ENCODE data around the gene SIRT7. TPM values are rescaled to one million over a fixed set of nuclear protein-coding genes. Genes with fewer than 3 reads are reported as not detected.

Gene SIRT7
- total RNA-seq, 1 experiment from 2014 or later, result 78.3 TPM

DNA sequence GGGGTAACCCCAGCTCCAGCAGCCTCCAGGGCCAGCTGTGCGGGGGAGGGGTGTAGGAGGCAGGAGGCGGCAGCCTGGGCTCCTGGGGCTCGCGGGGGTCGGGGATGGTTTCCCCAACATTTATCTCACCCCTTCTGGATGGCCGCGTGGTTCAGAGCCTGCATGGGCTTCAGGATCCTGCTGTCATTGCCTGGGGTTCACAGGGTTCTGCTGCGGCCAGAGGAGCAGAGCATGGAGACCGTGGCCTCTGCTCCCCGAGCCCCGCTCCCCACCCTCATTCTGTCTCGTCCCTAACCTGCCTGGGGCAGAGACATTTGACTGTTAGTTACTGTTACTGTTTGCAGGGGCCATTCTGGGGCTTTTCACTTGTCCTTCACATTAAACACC, 24.2 kb upstream of the SIRT7 start:
- DNase-seq, result no peak
- ChIA-PET POLR2A (ENCODE audit: unreplicated experiment) (interaction anchor here (0.6 kb wide), 1 partner anchor 249 kb away, joined by 3 read pairs; no protein-coding TSS in a partner anchor), CTCF (no interaction called here)
- intact Hi-C loops (cut with micrococcal nuclease; ENCODE audit: unreplicated experiment), result no loop called here
- Histone ChIP-seq H3K79me2 (ENCODE audit: low read depth) (no peaks in the 10 kb centered on the region), H2AFZ (no peak overlapping the region), H3F3A (ENCODE audit: insufficient read depth, low read depth) (no peaks in the 10 kb centered on the region), H3K27me3 (ENCODE audit: insufficient read depth, low read depth) (no peaks in the 10 kb centered on the region), H4K20me1 (ENCODE audit: insufficient read depth) (no peaks in the 10 kb centered on the region), H3K27ac (no peak overlapping the region), H3K4me3 (no peak overlapping the region), H3K4me1 (replicated peaks; ENCODE audit: insufficient read depth) (no peaks in the 10 kb centered on the region), H3K36me3 (ENCODE audit: low read depth) (no peaks in the 10 kb centered on the region), H3K4me2 (no peak overlapping the region), H3K9me3 (ENCODE audit: insufficient read depth, low read depth) (no peaks in the 10 kb centered on the region), H3K9me2 (ENCODE audit: insufficient read depth) (no peaks in the 10 kb centered on the region)
- TF ChIP-seq, protein P1, sequence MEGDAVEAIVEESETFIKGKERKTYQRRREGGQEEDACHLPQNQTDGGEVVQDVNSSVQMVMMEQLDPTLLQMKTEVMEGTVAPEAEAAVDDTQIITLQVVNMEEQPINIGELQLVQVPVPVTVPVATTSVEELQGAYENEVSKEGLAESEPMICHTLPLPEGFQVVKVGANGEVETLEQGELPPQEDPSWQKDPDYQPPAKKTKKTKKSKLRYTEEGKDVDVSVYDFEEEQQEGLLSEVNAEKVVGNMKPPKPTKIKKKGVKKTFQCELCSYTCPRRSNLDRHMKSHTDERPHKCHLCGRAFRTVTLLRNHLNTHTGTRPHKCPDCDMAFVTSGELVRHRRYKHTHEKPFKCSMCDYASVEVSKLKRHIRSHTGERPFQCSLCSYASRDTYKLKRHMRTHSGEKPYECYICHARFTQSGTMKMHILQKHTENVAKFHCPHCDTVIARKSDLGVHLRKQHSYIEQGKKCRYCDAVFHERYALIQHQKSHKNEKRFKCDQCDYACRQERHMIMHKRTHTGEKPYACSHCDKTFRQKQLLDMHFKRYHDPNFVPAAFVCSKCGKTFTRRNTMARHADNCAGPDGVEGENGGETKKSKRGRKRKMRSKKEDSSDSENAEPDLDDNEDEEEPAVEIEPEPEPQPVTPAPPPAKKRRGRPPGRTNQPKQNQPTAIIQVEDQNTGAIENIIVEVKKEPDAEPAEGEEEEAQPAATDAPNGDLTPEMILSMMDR (conservative IDR thresholded peaks at IDR 0.05), result no peak
- no peak for TF ChIP-seq EZH2 (IDR thresholded peaks at IDR 0.05; ENCODE audit: low read depth)
- BruUV-seq (replicated peaks), result no TSS peak

DNA sequence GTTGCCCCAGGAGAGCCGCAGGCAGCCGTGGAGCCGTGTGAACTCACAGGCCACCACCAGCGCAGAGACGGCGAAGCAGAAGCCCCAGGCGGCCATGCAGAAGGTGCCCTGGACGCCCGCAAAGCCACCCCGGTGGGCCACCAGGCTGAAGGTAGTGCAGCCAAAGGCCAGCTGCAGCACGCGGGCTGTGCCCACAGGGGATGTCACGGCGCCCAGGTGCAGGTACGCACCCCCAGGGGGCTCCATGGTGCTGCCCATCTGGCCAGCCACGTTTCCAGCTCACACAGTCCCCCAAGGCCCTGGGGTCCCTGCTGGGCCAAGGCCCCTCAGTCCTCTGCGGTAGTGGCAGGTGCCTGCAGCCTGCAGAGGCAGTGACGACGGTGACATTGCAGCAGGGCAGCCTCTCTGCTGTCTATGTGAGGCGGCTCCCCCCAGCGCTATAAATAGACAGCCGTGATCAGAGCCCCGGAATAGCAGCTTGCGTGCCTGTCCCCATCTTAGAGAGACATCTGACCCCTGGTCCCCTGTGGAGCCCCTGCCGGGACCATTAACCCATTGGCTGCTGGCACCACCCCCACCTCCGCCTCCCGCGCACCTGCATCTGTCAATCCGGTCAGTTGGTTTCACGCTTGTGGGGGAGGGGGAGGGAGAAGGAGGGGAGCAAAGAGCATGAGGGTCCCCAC, 23.6 kb upstream of the SIRT7 start:
- no peaks in the 10 kb centered on the region for H3K27me3 ChIP-seq (ENCODE audit: insufficient read depth, low read depth)
- no TSS peak for BruUV-seq (replicated peaks)
- no peaks in the 10 kb centered on the region for H3K4me1 ChIP-seq (replicated peaks; ENCODE audit: insufficient read depth)
- ChIA-PET POLR2A (ENCODE audit: unreplicated experiment) (no interaction called here), CTCF (no interaction called here)
- H3K36me3 ChIP-seq (ENCODE audit: low read depth), result no peaks in the 10 kb centered on the region
- H3F3A ChIP-seq (ENCODE audit: insufficient read depth, low read depth), result no peaks in the 10 kb centered on the region
- no peaks in the 10 kb centered on the region for H3K9me2 ChIP-seq (ENCODE audit: insufficient read depth)
- no peak overlapping the region for H3K4me2 ChIP-seq
- no peak for DNase-seq
- H3K79me2 ChIP-seq (ENCODE audit: low read depth), result no peaks in the 10 kb centered on the region
- no peak overlapping the region for H3K27ac ChIP-seq
- TF ChIP-seq, protein P1 (conservative IDR thresholded peaks at IDR 0.05), result no peak
- no peak for TF ChIP-seq EZH2 (IDR thresholded peaks at IDR 0.05; ENCODE audit: low read depth)
- H3K9me3 ChIP-seq (ENCODE audit: insufficient read depth, low read depth), result no peaks in the 10 kb centered on the region
- no peak overlapping the region for H2AFZ ChIP-seq
- H3K4me3 ChIP-seq, result no peak overlapping the region
- intact Hi-C loops (cut with micrococcal nuclease; ENCODE audit: unreplicated experiment), result no loop called here
- H4K20me1 ChIP-seq (ENCODE audit: insufficient read depth), result no peaks in the 10 kb centered on the region

DNA sequence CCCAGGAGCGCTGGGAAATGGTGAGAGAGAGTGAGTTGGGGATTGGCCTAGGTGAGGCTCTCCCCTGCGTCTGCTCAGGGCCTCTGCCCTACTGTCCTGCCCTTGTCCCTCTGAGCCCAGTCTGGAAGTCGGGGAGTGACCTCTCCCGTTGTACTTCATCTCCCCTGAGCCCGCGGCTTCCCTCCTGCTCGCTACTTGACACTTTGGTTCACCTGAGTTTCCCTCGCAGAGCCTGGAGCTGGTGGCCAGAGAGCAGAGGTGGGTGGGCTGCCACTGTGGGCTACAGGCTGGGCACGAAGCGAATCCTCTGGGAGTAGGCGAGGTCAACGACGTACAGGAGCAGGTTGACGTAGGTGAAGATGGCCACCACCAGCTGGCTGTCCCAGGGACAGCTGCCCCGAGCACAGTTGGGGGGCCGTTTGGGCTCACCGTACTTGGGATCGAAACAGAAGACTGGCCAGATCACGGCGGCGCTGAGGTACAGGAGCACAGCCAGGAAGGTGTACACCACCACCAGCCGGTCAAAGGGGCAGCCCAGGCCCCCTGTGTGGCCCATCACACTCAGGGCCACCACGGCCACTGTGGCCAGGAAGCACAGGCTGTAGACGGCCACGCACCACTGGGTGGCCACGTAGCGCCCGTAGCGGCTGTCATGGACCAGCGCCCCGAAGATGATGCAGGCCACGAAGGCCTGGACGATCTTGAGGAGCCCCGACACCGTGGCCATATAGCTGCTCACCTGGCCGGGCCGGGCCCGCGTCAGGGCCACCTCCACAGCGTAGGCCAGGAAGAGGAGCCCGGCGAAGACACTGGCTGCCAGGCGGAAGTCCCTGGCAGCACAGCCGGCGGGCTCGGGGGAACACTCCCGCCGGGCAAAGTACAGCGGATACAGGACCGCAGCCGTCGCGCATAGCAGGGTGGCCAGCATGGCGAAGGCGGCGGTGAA, 22.8 kb upstream of the SIRT7 start:
- BruUV-seq (replicated peaks), result no TSS peak
- H3K9me3 ChIP-seq (ENCODE audit: insufficient read depth, low read depth), result no peaks in the 10 kb centered on the region

More for the DNA sequence above, 22.8 kb upstream of the SIRT7 start:
- Histone ChIP-seq H3K27ac (no peak overlapping the region), H3K36me3 (ENCODE audit: low read depth) (no peaks in the 10 kb centered on the region), H3K79me2 (ENCODE audit: low read depth) (no peaks in the 10 kb centered on the region), H3K27me3 (ENCODE audit: insufficient read depth, low read depth) (no peaks in the 10 kb centered on the region), H3K4me3 (no peak overlapping the region), H2AFZ (no peak overlapping the region), H3K4me2 (no peak overlapping the region), H3K9me2 (ENCODE audit: insufficient read depth) (no peaks in the 10 kb centered on the region), H3K4me1 (replicated peaks; ENCODE audit: insufficient read depth) (no peaks in the 10 kb centered on the region), H4K20me1 (ENCODE audit: insufficient read depth) (no peaks in the 10 kb centered on the region), H3F3A (ENCODE audit: insufficient read depth, low read depth) (no peaks in the 10 kb centered on the region)
- ChIA-PET CTCF (interaction anchor here (0.9 kb wide), 1 partner anchor 13 kb away, joined by 3 read pairs; the partner anchor contains the start of gene MAFG), POLR2A (ENCODE audit: unreplicated experiment) (no interaction called here)
- TF ChIP-seq, protein P1 (conservative IDR thresholded peaks at IDR 0.05), result no peak
- no peak for TF ChIP-seq EZH2 (IDR thresholded peaks at IDR 0.05; ENCODE audit: low read depth)
- intact Hi-C loops (cut with micrococcal nuclease; ENCODE audit: unreplicated experiment), result no loop called here
- no peak for DNase-seq
